ENCODE measurements around the gene STX8.

DNA sequence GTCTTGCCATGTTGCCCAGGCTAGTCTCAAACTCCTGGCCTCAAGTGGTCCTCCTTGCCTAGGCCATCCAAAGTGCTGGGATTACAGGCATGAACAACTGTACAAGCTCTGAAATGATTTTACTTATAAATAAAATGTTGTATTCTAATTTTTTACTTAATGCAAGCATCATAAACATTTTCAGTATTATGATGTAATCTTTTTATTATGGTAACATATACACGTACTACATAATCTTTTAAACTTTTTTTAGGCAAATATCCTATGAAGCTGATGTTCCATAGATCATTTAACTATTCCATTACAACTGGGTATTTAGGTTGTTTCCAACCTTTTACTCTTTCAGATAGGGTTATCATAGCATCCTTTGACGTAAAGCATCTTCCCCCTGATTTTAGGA is 35.9 kb upstream of the STX8 start:
- TF ChIP-seq POLR2AphosphoS5 (IDR thresholded peaks at IDR 0.05; ENCODE audit: low read depth, low read length) (no peak), SIN3A (IDR thresholded peaks at IDR 0.05; ENCODE audit: borderline replicate concordance, insufficient read depth, low read length) (no peak), TAF1 (IDR thresholded peaks at IDR 0.05; ENCODE audit: borderline replicate concordance, insufficient read depth, low read length) (no peak)
